HTR-8/SVneo (cell line): ENCODE results near the gene LIG3.
"Not testable (repeated sequence)": the region's sequence is repeated elsewhere in the genome, so short reads cannot be mapped to it uniquely, and the experiment has no call there.

Experiments used
- DNase-seq: peaks from one replicate; pipeline ENCODE4 v3.0.0; 2011; ENCODE audit warnings: low spot score, mixed read lengths; ENCODE audit not compliant: insufficient read length
- FAIRE-seq: peaks from 2 replicates; lab custom pipeline; 2011; peaks lifted over from hg19 to GRCh38; lab: Jason Lieb, UNC

Gene LIG3

DNA sequence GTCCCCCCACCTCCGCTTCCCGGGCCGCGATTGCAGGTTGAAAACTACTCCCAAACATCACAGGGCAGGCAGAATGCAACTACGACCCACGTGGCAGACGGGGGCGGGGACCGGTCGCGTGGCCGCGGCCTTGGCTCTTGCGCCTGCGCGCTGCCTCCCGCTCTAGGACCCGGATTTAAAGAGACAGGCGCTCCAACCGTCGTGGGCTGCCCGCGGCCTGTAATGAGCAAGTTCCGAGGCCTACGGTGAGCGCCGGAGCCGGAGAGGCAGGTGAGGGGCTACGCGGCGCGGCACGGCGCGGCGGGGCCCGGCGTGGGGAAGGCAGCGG is at the start of gene LIG3:
LIG3 (plus strand) TSS at position 160 of the 328 bp plus-strand sequence. CDS start 2,494 bp downstream, outside the sequence.
- DNase-seq = peak; percentile 98
- FAIRE-seq = peak; percentile 99

DNA sequence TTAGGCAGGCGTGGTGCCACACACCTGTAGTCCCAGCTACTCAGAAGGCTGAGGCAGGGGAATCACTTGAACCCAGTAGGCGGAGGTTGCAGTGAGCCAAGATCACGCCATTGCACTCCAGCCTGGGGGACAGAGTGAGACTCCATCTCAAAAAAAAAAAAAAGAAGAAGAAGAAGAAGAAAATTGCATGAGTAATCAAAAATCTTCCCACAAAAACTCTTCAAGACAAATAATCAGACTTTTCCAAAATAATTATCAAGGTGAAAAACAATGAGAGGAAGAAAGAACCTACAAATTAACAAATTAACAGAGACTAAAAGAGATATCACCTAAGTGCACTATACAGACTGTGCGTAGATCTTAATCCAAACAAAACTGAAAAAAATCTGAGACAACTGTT is 29.5 kb upstream of the LIG3 start:
- FAIRE-seq, DNase-seq: not testable (repeated sequence)

DNA sequence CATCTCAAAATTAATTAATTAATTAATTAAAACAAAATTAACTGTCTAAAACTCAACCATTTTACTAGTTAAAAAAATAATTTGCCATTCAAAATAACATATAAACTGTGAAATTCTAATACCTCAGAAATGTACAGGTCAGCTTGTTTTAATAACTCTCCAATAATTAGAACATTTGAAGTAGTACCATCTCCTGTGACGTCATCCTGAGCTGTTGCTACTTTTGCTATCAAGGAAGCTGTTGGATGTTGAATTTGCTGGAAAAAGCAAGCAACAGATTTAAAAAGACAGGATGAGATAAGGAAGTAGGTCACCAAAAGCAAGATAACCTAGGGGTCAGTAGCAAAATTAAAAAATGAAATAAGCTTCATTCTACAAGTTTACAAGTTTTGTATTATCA is 21.9 kb upstream of the LIG3 start:
- FAIRE-seq (no peak), DNase-seq (no peak)

DNA sequence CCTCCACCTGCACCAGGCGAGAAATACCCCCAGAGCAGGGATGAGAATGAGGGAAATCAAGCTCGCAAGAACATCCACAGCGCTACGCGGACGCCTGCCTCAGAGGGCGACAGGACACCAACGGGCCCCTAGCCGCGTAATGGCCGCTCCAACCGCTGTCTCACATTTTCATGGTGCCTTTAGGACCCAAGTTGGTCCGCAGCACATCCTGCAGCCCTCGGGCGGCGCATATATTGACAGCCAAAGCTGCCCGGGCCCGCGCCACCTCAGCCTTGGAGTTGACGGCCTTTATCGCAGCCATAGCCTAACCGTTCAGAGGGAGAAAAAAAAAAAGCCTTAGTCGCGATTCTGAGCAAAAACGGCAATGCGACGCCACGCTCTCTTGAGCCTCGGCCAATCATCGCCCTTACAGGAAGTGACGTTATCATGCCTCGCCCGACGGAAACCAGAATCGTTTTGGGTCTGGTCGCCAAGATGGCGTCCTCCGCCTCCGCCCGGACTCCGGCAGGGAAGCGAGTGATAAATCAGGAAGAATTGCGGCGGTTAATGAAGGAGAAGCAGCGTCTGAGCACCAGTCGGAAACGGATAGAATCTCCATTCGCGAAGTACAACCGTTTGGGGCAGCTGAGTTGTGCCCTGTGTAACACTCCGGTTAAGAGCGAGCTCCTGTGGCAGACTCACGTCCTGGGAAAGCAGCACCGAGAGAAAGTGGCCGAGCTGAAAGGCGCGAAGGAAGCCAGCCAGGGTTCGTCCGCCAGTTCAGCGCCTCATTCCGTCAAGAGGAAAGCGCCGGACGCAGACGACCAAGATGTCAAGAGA is 19.0 kb upstream of the LIG3 start, which contains the start of the genes CCT6B and ZNF830:
CCT6B (minus strand) TSS at position 368 of the 819 bp plus-strand sequence; CDS start at position 301, 67 bp downstream.
ZNF830 (plus strand) TSS at position 448 of the 819 bp plus-strand sequence; CDS start at position 475, 27 bp downstream.
- peak; percentile 92 for FAIRE-seq

DNA sequence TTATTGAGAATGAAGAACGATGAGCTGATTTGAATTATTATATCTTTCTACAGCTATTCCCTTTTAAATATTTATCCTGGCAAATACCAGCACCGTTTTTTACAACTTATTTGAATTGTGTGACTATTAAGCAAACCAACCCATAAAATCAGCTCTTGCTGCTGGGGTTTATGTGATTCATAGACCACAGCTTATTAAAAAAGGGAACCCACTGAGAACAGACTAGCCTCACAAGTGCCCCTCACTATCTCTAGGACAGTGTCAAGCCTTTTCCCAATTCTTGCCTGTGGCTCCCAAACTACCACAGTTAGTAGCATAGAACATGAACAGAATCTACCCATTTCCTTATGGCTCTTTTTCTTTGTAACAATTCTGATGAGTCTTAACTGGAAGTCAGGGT is 6.1 kb upstream of the LIG3 start:
- FAIRE-seq (no peak), DNase-seq (no peak)

More for the DNA sequence above, 19.0 kb upstream of the LIG3 start, which contains the start of the genes CCT6B and ZNF830:
- peak; percentile 96 for DNase-seq

DNA sequence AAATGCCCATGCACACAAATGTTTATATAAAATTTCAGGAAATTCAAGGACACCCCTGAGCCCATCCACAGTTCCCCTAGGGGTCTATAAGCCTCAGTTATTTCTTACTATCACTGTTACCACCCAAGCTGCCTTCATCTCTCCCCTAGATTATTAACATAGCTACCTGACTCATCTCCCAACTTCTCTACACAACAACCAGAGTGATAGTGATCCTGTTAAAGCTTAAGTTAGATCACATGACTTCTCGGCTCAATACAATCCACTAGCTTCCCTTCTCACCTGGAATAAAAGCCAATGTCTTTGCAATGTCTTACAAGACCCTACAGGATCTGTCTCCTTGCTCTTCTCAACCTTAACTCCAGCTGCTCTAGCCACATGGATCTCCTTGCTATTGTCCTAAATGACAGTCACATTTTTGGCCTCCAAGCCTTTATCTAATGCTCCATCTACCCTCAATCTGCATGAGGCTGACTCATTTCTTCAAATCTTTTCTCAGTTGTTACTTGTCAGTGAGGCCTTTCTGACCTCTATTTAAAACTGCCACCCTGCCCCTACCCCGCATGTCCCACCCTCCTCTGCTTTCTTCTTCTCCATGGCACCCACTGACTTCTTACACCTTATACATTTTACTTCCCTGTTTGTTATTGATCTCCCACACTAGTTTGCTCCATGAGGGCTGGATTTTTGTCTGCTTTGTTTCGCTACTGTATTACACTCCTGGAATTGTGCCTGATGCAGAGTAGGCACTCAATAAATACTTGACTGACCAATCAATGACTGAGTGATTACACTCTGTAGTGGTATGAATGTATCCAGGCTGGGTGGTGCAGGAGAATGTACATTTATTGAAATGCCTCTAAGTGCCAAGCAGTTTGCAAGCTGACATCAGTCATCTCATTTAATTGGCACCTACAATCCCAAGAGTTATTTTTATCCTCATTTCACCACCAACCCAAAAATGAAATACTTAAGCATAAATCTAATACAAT is 5.2 kb upstream of the LIG3 start:
- DNase-seq = no peak
- no peak for FAIRE-seq

DNA sequence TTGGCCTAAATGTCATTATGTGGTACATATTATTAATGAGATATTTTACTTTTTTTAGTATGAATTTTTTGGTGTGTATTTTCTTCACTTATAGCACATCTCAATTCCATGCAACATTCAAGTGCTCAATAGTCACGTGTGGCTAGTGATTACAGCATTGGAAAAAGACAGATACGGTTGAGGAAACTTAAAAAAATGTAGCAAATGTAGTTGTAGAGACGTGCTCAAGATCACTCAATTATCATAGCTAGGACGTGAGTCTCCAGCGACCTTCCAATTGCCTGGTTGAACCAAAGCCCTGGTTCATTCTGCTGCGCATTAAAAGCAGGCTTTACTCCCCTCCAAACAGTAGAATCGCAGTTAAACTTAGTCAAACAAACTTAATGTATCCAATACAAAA is 1.2 kb upstream of the LIG3 start:
- no peak for DNase-seq
- FAIRE-seq = no peak

DNA sequence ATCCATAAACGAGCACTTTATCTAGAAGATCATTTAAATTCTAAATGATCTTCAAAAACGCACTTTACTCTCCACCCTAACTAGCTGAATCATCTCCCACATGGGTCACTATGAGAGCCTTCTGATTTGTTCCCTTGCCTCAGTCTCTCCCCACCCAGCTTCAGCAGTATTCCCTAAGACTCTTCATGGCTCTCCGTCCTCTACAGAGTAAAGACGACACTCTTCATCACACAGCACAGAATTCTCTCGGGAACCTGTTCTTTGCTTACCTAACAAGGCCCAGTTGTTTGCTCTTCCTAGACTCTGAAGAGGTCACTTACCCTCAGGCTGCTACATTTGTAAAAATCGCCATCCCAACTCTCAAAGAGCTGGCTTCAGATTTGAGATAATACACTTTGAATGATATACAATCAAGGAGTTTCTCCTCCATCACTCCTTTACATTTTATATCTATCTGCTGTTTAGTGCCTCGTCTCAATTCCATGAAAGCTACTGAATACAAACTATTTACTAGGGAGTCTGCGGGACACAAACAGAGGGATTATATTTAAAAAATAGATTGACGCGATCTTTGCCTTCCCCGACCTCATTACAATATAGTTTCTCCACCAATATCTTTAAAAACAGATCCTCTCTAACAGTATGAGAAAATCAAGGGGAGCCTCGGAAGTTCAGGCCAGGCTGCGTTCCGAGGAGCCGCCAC is 511 bp upstream of the LIG3 start:
- DNase-seq (no peak), FAIRE-seq (no peak)

DNA sequence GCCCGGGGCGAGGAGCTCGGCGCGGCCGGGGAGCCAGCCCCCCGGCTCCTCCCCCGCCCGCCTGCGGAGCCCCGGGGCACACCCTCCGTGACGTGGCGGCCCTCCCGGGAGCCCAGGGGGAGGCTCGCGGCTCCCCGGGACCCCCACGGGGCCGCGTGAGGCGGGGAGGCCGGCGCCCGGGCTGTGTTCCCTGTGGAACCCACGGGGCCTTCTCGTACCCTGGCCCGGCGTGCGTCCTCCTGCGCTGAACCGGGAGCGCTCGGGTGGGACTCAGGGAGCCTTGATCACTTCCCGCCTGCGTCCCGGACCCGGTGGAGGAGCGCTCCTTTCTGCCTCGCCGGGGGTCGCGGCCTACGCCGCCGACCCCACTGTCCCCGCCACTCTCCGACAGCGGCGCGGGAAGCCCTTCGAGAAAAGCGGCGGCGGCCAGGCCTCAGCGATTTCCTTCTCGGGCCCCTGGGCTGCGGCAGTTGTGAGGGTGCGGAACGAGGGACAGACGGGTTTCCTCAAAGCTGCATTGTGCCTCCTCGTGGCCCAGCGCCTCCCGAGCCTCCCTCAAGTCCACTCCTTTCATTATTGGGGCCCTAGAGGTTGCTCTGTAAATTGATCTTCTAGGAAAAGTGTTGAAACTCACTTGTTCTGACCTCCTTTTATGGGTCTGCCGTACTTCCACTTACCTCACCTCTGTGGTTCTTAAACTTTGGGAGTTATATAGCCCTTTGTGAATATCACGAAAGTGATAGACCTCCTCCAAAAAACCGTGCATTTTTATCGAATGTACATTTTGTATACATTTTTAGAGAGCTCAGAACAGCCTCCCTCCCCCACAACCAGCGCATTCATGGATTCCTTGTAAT is 597 bp downstream of the LIG3 start:
- peak; percentile 84 for DNase-seq
- FAIRE-seq = no peak

DNA sequence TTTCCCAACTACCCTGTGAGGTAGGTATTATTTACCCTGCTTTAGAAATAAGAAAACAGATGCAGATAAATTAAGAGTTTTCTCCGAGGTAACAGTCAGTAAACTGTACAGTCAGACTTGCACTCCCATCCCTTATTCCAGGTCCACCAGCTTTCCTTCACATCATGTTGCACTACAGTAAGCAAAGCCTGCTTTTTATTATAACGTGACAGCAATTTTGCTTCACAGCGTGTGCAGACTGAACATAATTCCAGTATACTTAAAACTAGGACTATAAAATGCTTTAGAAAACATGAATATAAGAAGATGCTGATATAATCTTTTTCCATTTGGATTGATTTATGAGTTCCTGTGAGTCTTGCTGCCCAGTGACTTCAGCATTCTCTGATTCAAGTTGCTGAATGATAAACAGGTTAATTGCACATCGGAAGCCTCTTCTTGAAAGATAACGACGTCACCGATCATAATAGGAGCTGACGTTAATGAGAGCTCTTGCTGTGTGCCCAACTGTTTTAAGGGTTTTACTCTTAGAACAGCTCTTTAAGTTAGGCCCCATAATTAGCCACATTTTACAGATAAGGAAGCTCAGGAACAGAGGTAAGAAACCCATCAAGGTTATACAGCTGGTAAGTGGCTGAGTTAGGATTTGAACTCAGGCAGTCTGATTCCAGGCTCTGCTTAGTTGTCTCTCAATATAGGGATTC is 1.4 kb downstream of the LIG3 start:
- FAIRE-seq (no peak), DNase-seq (peak; percentile 28)

DNA sequence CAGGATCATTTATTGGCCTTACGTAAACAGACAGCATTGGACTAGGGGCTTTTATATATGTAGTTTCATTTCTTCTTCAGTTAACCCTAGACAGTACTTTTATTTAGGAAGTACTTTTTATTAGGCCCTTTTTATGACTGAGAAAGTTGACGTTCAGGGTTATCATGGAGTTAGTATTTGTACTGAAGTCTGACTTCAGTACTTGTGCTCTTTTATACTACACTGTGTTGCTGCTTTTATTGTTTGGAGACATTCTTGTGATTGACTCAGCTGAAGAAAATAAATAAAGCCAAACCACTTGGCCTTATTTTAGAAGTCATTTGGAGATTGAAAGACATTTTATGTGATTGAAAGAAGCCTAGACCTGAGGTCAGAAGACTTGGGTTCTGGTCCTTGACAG is 6.9 kb downstream of the LIG3 start:
- FAIRE-seq (no peak), DNase-seq (no peak)

DNA sequence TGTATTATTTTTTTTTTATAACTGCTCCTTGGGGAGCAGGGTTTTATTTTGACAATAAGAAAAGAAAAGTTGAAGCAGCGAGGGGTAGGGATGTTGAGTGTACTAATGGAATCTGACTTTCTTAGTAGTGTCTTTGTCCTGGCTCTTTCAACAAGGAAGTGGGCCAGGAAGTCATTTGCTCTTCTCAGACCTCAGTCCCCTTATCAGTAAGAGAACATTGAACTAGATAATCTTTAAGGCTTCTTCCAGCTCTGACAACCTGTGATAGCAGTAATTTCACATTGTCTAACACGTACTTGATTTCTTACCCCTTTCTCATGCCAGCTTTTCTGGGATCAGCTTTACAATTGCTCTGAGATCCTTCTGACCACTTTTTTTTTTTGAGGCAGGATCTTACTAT is 8.3 kb downstream of the LIG3 start:
- no peak for FAIRE-seq

DNA sequence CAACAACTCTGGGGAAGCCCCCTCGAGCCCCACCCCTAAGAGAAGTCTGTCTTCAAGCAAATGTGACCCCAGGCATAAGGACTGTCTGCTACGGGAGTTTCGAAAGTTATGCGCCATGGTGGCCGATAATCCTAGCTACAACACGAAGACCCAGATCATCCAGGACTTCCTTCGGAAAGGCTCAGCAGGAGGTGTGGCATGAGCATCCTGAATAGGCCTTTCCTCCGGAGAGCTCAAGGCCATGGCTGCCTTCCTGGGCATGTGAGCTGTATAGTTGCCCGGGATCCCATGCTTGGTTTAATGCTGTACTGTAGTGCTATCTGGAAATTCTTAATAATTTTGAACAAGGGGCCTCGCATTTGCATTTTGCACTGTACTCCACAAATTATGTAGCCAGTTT is 9.2 kb downstream of the LIG3 start:
- DNase-seq = no peak
- FAIRE-seq = no peak

More for the DNA sequence above, 8.3 kb downstream of the LIG3 start:
- DNase-seq = no peak

DNA sequence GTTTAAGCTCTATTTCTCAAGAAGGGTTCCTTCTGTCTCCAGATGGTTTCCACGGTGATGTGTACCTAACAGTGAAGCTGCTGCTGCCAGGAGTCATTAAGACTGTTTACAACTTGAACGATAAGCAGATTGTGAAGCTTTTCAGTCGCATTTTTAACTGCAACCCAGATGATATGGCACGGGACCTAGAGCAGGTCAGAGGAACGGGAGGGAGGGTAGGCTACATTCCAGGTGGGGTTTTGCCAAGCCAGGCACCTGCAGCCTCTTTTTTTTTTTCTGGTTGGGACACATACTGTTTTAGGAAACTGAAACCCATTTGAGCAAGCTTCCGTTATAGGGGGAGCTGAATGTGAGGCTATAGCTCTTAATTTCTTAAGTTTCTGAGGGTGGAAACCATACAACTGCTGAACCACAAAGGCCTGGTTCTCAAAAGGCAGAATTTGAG is 10.6 kb downstream of the LIG3 start:
- DNase-seq (no peak), FAIRE-seq (no peak)

DNA sequence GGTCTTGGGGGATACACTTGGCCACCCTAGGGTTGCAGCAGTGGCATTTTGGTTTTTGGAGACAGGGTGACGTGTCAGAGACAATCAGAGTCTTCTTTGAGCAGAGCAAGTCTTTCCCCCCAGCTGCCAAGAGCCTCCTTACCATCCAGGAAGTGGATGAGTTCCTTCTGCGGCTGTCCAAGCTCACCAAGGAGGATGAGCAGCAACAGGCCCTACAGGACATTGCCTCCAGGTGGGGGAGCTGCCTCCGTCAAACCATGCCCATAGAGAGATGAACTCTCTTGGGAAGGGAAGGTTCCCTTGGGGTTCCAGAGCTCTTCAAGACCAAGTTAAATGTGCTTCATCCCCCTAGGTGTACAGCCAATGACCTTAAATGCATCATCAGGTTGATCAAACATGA is 11.3 kb downstream of the LIG3 start:
- no peak for FAIRE-seq
- DNase-seq = no peak

DNA sequence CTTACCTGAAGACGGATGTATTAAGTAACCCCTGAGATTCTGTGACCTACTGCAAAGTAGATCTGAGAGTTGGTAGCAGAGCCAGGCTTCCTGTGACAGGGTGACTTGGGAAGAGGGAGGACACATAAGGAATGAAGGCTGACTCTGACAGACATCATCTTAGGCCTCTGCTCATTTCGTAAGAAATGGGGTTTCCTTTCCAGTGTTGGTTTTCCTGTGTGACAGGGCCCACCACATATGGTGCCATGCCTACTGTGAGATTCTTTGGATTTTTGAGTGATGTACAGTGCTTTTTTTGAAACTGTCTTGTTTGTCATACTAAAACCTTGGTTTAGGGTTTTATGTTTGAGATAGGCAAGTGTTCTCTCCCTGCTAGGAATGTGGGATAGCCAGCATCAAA is 12.7 kb downstream of the LIG3 start:
- FAIRE-seq = no peak

DNA sequence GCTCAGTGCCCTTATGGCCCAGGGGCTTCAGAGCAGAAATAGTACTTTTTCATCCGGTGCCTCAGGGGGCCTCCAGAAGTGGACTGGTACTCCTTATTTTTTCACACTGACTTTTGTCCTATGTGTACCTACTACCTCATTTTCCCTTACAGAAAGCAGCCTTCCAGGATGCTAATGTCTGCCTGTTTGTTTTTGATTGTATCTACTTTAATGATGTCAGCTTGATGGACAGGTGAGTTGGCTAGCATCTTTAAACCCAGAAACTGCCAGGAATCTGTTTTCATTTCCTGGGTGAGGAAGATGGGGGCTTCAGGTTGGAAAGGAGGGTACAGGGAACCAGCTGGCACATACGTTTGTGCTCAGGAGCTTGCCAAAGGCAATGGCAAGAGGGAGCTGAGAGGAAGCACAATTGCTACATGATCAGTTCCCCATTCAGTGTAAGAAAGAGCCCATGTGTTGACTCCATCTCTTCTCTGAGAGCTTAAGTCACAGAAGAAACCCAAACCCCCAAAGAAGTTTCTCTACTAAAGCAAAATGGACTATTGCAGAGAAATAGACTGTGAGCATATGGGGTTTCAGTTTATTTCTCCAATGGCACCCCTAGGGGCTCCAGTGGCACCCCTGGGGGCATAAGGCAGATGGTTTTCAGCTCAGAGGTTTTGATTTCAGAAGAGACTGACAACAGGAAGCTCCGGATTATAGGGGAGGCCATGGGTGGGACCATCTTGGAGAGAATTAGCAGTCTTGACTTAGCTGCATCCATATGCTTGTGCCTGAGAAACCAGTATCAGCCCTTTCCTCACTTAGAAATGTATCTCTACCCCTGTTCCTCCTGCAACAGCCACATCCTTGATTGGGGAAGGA is 16.3 kb downstream of the LIG3 start:
- DNase-seq = no peak

More for the DNA sequence above, 12.7 kb downstream of the LIG3 start:
- no peak for DNase-seq

More for the DNA sequence above, 16.3 kb downstream of the LIG3 start:
- no peak for FAIRE-seq
